Ovary (tissue), 9 donors: Measurements from ENCODE around the gene USP24. TPM values are rescaled to one million over a fixed set of nuclear protein-coding genes. Genes with fewer than 3 reads are reported as not detected.
"Not testable (repeated sequence)": the region's sequence is repeated elsewhere in the genome, so short reads cannot be mapped to it uniquely, and the experiment has no call there.

Experiments
- DNase-seq, 5 donors: peaks; one replicate each; pipeline ENCODE4 v3.0.0-alpha.2; 2019 to 2020
- H3K27ac ChIP-seq, 2 donors: fragments of 200-600 bp; one replicate each; pipeline versions ENCODE4 v1.5.1 to v1.8.0; 2019 to 2022
- H3K27me3 ChIP-seq: fragments of 200-600 bp; one replicate; pipeline ENCODE4 v1.8.0; 2022
- H3K36me3 ChIP-seq: fragments of 200-600 bp; sonication (generic); one replicate; pipeline ENCODE4 v1.5.1; 2019
- H3K4me1 ChIP-seq: one replicate; pipeline ENCODE4 v1.8.1; 2013; ENCODE audit warnings: mild to moderate bottlenecking, moderate library complexity; ENCODE audit not compliant: insufficient read depth
- H3K4me3 ChIP-seq: fragments of 200-600 bp; sonication (generic); one replicate; pipeline ENCODE4 v1.5.1; 2017
- H3K9me3 ChIP-seq, 2 donors: fragments of 200-600 bp in 1 of 2; sonication (generic) in 1 of 2; one replicate each; pipeline versions ENCODE4 v1.5.1 to v1.8.1; 2013 to 2019; ENCODE audit warnings: mild to moderate bottlenecking in 1 of 2, moderate library complexity in 1 of 2
- CTCF ChIP-seq, 3 donors: fragments of 450-650 bp in 2 of 3; fragments of 200-600 bp in 1 of 3; IDR thresholded peaks; one replicate each; pipeline versions ENCODE4 v1.5.1 to v1.8.0; 2016 to 2022; ENCODE audit warnings: antibody characterized with exemption in 3 of 3, mild to moderate bottlenecking in 1 of 3
- EP300 ChIP-seq: sonication (generic); formaldehyde crosslinking; IDR thresholded peaks from one replicate; pipeline ENCODE4 v1.6.1; 2017; ENCODE audit warnings: antibody characterized with exemption
- POLR2A ChIP-seq: fragments of 450-650 bp; IDR thresholded peaks from one replicate; pipeline ENCODE4 v1.6.1; 2017; ENCODE audit warnings: antibody characterized with exemption, mild to moderate bottlenecking, moderate library complexity
- WGBS, 3 donors: extraction: QIAGEN DNeasy Blood & Tissue Kit in 1 of 3; methylation state at CpG; one replicate each; pipeline versions ENCODE4 v1.1.5 to v1.1.7; 2013 to 2017; 5-methylcytosine and 5-hydroxymethylcytosine counted together
- intact Hi-C, 4 donors: fragments of 100-400 bp; cut with DNase I; formaldehyde crosslinking; loops; one replicate each; pipeline versions ENCODE4 v1.11.0 to v1.15.1; 2022 to 2023
- polyA plus RNA-seq, 2 donors: library from polyadenylated mRNA; stranded (reverse); fragments of 200-250 nt in 1 of 2; fragments of 350-450 nt in 1 of 2; fragmentation: Illumina TruSeq in 1 of 2; extraction: RNeasy Lipid Tissue Mini Kit (QIAGEN cat#74804) in 1 of 2; gene quantifications; one replicate each; pipeline ENCODE4 v1.2.3, GENCODE V29; 2013 to 2014
- total RNA-seq, 7 donors: library from RNA; depleted of rRNA in 2 of 7; stranded (reverse); fragments of >200 nt in 2 of 7; fragmentation: NEBNext Ultra II Directional in 3 of 7; extraction: Animal tissue kit (Norgen Biotek cat#: 25700) in 3 of 7; gene quantifications; one replicate each; pipeline versions ENCODE4 v1.1.0 to v1.2.4, GENCODE V29; 2016 to 2023
- donor health status: DM: no; HTN: no; CAD: no; lungs with moderate emphysema.
- donor health status: DM: no; HTN: no; CAD: no.
- donor health status: Bipolar disorder and iron deficiency.
- donor health status: DM: yes; HTN: yes; CAD: no.
- donor health status: DM: no; HTN: no; CAD: no.
- donor health status: DM: yes; HTN: yes; CAD: no.

Gene USP24
- total and polyA plus RNA-seq, 9 donors, result 11.5 to 51.4 (median 33.5) TPM

- Histone ChIP-seq H3K4me3 (no peak overlapping the region), H3K36me3 (no peaks in the 10 kb centered on the region), H3K27me3 (no peaks in the 10 kb centered on the region), H3K27ac (no peak overlapping the region), H3K4me1 (no peaks in the 10 kb centered on the region), H3K9me3 (no peaks in the 10 kb centered on the region)
- WGBS, 3 donors, result 66 to 72% (median 68%) methylated on average over 5 of the region's 5 CpGs
- intact Hi-C loops, result no loop called here
- TF ChIP-seq EP300, result no peak
- TF ChIP-seq CTCF (IDR thresholded peaks at IDR 0.05), result no peak
- TF ChIP-seq POLR2A, result no peak
- no peak for DNase-seq
These were observed 18.1 kb upstream of the USP24 start for GRCh38 chr1:55233145-55233777.

GRCh38 chr1:55232448-55233144 is 17.4 kb upstream of the USP24 start:
- no peaks in the 10 kb centered on the region for H3K4me1 ChIP-seq
- WGBS, 3 donors, result 81 to 87% (median 87%) methylated on average over 6 of the region's 6 CpGs
- no peaks in the 10 kb centered on the region for H3K36me3 ChIP-seq
- no peak for TF ChIP-seq EP300
- TF ChIP-seq POLR2A, result no peak
- TF ChIP-seq CTCF (IDR thresholded peaks at IDR 0.05), result no peak
- no peaks in the 10 kb centered on the region for H3K9me3 ChIP-seq
- H3K4me3 ChIP-seq, result no peak overlapping the region
- no peak for DNase-seq
- no peaks in the 10 kb centered on the region for H3K27me3 ChIP-seq
- intact Hi-C loops, result no loop called here
- no peak overlapping the region for H3K27ac ChIP-seq

- 87 to 94% (median 93%) methylated on average over 3 of the region's 3 CpGs for WGBS, 3 donors
- no peaks in the 10 kb centered on the region for H3K9me3 ChIP-seq
- no peak for TF ChIP-seq POLR2A
- no peak for TF ChIP-seq CTCF (IDR thresholded peaks at IDR 0.05)
- TF ChIP-seq EP300, result no peak
- H3K27me3 ChIP-seq, result no peaks in the 10 kb centered on the region
- H3K4me3 ChIP-seq, result no peak overlapping the region
- no peak for DNase-seq
- intact Hi-C loops, result no loop called here
- no peaks in the 10 kb centered on the region for H3K36me3 ChIP-seq
- no peaks in the 10 kb centered on the region for H3K4me1 ChIP-seq
- no peak overlapping the region for H3K27ac ChIP-seq
These were observed 16.6 kb upstream of the USP24 start for GRCh38 chr1:55231745-55232144.

- Histone ChIP-seq H3K4me3 (no peak overlapping the region), H3K27ac (no peak overlapping the region), H3K4me1 (no peaks in the 10 kb centered on the region), H3K36me3 (no peaks in the 10 kb centered on the region), H3K9me3 (no peaks in the 10 kb centered on the region), H3K27me3 (no peaks in the 10 kb centered on the region)
- WGBS, 3 donors, result 73 to 77% (median 73%) methylated on average over 3 of the region's 3 CpGs
- DNase-seq, result no peak
- TF ChIP-seq EP300 (no peak), CTCF (IDR thresholded peaks at IDR 0.05) (no peak), POLR2A (no peak)
- intact Hi-C loops, result no loop called here
These were observed 15.5 kb upstream of the USP24 start for GRCh38 chr1:55230659-55231058.

GRCh38 chr1:55229726-55230125 is 14.6 kb upstream of the USP24 start:
- H3K9me3 ChIP-seq, H3K4me1 ChIP-seq, DNase-seq, H3K27ac ChIP-seq, H3K27me3 ChIP-seq, H3K4me3 ChIP-seq, intact Hi-C loops, H3K36me3 ChIP-seq: not testable (repeated sequence)
- WGBS, 3 donors, result 93 to 98% (median 93%) methylated on average over 4 of the region's 4 CpGs
